NCI-H2171 (cell line): ENCODE measurements around the gene HPCAL1.

Experiments
- DNase-seq: peaks from one replicate; lab custom pipeline; 2025; lab: John Stamatoyannopoulos, UW

The HPCAL1 gene

DNA sequence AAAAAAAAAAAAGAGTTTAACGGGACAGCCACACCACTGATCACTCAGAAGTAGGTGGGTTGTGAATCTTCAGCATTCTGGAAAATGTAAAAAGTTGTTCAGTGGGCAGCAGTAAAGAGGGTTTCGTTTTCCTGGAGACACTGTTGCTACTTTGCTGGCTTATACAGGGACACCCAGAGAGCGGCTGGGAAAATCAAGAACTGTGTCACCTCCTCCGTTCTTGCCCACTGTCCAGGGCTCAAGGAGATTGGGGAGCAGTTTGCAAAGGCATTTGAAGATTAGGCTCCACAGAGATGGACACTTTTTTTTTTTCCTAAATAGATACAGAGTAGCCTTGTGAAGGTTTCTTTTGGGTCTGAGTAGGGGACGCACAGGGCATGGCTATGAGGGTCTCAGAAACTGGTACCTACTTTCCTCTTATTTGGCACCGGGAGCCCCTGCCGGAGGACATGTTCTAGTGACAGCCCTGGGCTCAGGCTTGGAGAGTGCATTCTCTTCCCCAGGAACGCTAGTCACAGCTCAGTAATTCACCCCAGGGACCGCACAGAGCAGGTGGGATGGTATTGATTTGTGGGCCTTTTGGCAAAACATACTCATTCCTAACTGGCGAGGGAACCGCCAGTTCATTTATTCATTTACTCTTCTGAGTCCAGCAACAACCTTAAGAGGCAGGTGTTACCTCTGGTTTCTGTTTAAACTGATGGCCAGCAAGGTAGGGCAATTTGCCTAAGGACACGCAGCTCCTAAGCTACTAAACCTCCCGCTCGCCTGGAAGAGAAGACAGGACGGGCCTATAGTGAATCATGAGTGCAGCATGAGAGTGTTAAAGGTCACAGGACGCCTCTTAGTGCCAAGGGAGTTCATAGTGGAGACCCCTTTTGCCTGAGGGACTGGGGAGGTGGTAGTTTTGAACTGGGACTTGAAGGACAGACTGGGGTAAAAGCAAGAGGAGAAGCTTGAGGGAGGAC is 53.1 kb downstream of the HPCAL1 start:
- DNase-seq: peak; percentile 86

GRCh38 chr2:10356439-10356811 is 53.7 kb downstream of the HPCAL1 start:
- no peak for DNase-seq

- DNase-seq: peak; percentile 86
These were observed 54.8 kb downstream of the HPCAL1 start for GRCh38 chr2:10357193-10358169.

GRCh38 chr2:10359246-10359645 is 56.5 kb downstream of the HPCAL1 start:
- DNase-seq: no peak

- no peak for DNase-seq
These were observed 57.1 kb downstream of the HPCAL1 start for GRCh38 chr2:10359731-10360329.

- no peak for DNase-seq
These were observed 57.8 kb downstream of the HPCAL1 start for GRCh38 chr2:10360460-10360849.

DNA sequence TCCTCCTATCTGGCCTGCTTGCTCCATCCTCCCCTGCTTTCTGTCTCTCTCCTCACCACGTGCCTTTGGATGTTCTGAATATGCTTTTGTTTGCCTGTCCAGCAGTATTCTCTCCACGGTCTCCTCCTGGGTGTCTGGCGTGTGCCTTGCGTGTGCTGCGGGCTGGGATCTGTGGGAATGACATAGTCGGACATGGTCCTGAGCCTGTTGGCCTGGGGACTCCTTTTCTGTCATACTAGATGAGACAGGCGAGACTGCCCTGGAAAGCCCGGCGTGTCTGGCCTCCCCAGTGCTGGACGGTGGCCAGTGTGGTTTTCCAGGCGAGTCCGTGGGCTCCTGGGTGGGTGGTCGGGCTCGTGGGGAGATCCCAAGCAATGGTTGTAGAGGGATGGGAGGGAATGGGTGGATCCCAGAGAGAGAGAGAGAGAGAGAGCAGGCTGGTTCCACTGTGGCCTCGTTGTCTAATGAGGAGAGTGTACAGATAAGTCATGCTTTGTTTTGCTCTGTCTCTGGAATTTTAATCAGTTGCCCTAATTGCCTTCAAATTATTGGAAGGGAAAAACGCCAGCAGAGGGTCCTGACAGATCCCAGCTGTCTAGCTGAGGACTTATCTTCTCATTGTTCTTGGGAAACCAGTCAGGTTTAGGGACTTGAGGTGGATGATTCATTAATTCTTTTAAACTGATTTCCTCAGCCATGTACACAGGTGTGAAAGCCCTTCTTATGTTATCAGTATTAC is 58.3 kb downstream of the HPCAL1 start:
- DNase-seq: no peak

DNA sequence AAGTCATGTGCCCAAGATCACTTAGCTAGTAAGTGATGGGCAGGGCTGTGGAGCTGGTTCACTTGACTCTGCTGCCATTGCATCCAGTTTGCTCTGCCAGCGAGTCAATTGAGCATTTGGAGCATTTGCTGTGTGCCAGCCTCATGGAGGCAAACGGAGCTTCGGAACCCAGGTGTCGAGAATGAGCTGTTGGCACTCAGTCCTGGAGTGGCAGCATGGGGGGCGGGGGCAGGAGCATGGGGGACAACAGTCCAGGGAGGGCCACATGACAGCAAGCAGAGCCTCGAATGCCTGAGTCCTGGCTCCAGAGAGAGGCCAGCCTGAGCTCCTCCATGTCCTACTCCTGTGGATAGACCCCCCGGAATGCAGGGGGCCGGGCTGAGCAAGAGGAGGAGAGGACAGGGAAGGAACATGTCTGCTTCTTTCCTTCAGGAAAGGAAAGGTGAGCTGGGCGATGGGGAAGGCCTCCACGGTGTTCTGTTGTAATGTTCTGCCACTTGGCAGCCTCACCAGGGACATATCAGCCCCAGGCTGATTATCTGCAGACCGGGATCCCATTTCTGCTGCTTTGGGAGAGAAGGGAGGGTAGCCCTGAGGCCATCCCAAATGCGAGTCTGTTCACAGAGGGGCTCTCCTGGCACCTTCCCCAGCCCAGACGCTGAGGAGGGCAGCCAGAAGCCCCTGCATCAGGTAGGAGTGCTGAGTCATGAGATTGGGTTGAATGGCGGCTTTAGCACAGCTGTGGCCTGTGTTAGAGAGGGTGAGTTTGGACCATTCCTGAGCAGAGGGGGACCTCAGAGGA is 59.6 kb downstream of the HPCAL1 start:
- no peak for DNase-seq

DNA sequence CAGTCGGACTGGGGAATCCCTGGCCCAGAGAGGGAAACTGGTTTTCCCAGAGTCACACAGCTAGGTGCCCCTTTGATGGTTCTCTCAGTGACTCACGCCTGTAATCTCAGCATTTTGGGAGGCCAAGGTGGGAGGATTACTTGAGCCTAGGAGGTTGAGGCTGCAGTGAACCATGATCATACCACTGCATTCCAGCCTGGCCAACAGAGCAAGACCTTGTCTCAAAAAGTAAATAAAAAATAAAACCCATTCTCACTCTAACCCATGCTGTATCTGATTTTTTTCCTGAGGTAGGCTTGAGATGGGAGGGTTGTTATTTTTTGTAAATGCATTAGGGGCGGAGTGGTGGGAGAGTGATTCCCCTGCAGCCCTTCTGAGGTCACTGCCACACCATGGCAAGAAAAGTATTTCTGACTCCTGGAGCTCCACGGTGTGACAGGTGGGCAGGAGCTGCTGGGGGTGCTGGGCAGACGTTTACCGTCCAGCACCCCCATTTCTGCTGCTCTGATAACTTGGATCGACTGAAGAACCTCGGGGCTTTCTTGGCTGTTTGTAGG is 60.3 kb downstream of the HPCAL1 start:
- DNase-seq: no peak

DNA sequence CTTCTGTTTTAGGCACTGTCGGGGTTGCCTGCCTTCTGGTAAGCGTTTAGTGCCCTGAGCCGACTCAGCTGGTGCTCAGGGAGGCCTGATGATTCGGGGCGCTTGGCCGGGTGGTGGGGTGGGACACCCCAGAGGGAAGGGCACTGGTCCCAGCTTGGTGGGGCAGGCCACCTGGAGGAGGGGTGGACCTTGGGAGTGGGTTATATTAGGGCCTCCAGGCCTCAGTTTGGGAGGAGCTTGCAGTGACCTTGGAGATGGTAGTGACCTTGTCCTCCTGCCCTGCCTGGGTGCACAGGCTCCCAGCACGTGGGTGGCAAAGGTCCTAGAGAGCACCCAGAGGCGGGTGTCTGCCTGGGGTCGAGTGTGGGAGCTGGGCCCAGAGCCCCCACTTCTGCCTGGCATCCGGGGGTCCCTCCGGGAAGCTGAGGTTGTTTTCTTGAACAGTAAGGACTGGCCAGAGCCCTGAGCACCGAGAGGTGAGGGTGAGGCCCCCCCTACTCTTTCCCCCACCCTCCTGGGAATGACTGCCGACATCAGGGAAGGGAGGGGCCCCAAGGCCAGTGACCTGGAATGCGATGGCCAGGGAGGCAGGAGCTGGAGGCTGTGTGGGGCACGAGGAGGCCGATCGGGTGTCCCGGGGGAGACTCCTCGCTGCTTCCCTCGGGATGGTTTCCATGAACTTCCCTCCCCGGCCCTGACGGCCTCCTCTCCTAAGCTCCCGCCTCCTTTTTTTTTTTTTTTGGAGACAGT is 61.3 kb downstream of the HPCAL1 start:
- no peak for DNase-seq

DNA sequence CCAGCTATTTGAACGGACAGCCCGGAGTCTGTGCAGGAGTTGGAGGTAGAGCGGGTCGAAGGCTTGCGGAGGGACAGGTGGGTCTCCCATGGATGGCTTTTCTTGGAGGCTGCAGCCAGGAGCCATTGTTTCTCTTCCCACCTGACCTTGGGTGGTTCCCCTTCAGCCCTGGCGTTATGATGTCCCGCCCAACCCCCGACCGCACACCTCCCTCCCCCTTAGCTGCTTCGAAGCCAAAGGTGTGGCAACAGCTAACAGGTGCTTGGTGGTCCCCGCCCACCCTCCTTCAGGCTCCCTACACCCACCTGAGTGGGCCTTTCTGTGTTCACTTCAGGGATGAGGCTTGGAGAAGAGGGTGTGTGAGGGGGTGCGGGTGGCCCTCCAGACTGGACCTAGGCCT is 62.7 kb downstream of the HPCAL1 start:
- DNase-seq: no peak

- no peak for DNase-seq
These were observed 64.0 kb downstream of the HPCAL1 start for GRCh38 chr2:10366601-10367270.

DNA sequence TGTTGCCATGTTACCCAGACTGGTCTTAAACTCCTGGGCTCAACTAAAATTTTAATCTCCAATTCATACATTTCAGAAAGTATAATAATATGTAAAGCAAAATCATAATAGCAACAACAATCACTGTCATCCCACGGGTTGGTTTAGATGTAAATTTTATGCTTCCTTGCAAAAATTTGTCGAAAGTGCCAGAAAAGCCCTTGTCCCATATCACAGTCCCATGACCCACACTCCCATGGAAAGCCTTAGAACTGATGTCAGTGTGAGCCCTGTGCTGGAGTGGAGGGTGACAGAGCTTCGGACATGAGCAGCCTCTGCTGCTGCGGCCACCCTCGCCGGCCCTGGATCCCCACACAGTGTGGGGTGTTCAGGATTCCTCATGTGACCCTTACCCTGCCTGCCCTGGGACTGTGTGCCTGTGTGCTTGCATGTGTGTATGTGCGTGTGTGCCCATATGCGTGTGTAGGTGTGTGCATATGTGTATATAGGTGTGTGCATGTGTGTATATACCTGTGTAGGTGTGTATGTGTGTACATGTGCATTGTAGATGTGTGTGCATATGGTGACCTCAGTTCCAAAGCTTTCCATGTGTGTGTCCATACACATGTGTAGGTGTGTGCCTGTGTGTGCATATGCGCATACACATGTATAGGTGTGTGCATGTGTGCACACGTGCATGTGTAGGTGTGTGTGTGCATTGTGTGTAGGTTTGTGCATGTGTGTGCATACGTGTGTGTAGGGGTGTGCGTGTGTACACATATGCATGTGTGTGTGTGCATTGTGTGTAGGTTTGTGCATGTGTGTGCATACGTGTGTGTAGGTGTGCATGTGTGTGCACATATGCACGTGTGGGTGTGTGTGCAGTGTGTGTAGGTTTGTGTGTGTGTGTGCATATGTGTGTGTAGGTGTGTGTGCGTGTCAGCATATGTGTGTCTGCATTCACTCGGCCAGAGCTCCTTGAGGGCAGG is 65.1 kb downstream of the HPCAL1 start:
- no peak for DNase-seq

DNA sequence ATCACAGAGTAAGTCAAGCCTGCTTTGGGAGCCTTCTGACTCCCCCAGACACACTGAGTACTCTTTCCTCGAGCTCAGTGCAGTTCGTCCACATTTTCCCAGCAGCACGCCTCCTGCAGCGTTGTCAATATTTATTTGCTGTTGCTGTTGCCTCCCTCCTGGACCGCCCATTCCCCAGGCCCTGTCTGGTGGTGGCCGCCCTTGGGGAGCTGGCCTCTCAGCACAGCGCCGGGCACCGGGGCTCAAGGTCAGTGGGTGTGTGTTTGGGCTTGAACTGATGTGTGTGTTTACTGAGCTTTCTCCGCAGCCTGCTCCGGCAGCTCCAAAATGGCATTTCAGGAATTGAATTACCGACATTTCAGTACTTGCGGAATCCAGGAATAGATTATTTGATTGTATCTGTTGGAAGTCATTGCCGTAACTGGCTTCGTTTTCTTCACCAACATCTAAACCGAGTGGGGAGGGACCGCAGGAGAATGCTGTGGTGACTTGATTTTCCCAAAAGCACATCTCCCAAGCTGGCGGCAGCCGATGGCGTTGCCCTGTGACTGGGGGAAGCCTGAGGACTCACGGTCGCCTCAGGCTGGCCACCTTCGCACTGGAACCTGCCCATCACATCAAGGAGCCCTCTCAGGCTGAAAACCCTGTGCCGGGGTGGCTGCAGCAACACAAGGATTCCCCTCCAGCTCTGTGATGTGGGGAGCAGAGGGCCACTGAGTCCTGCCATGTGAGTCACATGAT is 66.0 kb downstream of the HPCAL1 start:
- DNase-seq: no peak

DNA sequence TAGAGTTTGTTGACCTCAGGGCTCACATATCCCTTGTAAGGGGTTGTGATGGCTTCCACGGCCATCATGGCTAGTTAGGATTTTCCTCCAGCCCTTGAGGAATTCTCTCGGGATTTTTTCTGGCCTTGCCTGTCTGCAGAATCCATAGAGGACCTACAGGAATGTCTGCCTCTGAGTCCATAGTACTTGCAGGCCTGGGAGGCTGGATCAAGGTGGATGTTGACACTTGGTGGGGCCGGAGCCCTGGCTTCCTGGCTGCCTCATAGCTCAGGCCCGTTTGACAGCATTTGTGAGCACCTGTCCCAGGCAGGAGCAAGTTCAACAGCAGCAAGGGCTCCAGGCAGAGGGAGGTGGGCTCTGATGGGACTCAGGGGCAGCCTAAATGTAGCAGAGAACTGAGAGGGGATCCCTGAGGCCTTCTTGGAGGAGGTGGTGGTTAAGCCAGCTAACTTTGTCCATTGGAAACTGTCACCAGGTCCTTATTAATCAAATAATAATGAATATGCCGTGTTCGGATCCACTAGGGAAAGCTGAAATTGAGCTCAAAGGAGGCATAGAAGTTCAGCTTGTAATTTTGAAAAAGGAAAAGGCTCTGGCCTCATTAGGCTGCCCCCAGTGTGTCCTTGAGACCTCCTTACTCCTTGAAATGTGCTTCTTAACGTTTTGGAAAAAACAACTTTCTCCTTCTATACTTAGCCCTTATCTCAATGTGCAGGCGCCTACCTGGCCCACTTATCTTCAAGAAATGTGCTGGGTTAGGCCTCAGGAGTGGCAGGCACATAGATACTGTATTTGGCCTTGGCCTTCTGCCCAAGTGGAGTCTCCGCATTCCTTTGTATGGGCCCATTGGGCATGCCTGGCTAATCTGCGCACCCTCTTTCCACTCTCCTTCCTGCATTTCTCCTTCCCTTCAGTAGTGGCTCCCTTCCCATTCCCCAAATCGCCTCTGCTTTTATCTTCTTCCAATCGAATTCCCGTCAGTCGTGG is 66.9 kb downstream of the HPCAL1 start:
- DNase-seq: no peak

- peak; percentile 65 for DNase-seq
These were observed 67.7 kb downstream of the HPCAL1 start for GRCh38 chr2:10370390-10370789.
